HG03378 (cell line): Measurements from ENCODE around the gene KIF26B.
"Not testable (repeated sequence)": the region's sequence is repeated elsewhere in the genome, so short reads cannot be mapped to it uniquely, and the experiment has no call there.

Experiments
- ATAC-seq: cut with Tn5 transposase; IDR thresholded peaks from one replicate; pipeline ENCODE4 v1.9.1; 2021; ENCODE audit warnings: mild to moderate bottlenecking, moderate library complexity; ENCODE audit not compliant: unreplicated experiment

Gene KIF26B

DNA sequence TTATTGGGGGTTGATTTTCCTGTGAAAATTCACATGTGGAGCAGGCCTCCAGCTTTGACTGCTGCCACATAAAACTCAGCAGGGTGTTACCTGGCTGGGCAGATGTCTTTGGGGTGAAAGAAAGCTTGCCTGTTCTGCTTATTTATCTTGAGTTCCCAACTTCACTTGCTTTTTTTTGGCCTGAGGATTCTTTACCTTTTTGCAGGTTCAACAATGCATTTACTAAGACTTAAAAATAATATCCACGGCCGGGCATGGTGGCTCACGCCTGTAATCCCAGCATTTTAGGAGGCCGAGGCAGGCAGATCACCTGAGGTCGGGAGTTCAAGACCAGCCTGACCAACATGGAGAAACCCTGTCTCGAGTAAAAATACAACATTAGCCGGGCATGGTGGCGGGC lies 509.1 kb downstream of the KIF26B start:
- no peak for ATAC-seq

- no peak for ATAC-seq
These were observed 511.6 kb downstream of the KIF26B start for GRCh38 chr1:245666412-245666811.

GRCh38 chr1:245671349-245671748 lies 516.6 kb downstream of the KIF26B start:
- ATAC-seq: no peak

- ATAC-seq: no peak
These were observed 517.4 kb downstream of the KIF26B start for GRCh38 chr1:245671966-245672767.

DNA sequence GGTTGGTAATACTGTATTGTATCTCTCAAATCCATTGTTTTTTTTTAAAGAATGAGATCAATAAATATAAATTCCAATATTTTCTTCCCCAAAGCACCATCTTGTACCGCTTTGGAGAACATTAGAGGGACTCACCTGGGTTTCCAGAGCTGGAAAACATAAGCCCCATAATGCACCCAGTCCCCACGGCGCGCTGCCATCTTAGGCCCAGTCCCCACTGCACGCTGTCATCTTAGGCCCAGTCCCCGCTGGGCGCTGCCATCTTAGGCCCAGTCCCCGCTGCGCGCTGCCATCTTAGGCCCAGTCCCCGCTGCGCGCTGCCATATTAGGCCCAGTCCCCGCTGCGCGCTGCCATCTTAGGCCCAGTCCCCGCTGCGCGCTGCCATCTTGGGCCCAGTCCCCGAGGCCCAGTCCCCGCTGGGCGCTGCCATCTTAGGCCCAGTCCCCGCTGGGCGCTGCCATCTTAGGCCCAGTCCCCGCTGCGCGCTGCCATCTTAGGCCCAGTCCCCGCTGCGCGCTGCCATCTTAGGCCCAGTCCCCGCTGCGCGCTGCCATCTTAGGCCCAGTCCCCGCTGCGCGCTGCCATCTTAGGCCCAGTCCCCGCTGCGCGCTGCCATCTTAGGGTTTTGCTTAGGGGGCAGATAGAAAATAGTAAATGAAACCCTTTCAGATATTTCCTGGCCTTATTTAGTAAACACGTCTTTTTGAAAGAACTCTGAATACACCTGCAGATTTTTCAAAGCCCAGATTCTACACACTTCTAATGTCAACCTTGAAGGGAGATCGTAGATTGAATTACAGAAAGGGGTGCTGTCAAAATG lies 518.3 kb downstream of the KIF26B start:
- ATAC-seq: not testable (repeated sequence)

GRCh38 chr1:245673881-245674414 lies 519.2 kb downstream of the KIF26B start:
- peak; percentile 82 for ATAC-seq

GRCh38 chr1:245677461-245678240 lies 522.9 kb downstream of the KIF26B start:
- no peak for ATAC-seq

DNA sequence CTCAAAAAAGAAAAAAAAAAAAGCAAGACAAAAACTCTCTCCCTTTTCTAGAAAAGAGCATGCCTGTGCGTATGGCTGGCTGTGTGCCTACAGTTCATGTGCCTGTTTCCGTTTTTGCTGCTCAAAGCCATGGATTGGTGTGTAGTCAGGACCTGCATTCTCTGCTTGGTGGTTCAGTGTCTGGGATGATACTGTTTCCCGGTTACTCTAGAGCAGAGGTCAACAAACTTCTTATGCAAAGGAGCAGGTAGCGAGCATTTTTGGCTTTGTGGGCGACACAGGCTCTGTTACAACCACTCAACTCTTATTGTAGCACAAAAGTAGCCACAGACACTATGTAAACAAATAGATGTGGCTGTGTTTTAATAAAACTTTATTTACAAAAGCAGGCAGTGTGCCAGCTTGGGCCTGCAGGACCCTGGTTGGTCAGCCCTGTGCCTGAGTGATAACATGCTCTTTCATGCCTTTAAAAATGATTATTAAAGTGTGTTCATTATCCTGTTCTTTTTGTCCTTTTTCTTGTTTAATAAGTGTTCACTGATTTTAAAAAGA lies 524.2 kb downstream of the KIF26B start:
- ATAC-seq: no peak

DNA sequence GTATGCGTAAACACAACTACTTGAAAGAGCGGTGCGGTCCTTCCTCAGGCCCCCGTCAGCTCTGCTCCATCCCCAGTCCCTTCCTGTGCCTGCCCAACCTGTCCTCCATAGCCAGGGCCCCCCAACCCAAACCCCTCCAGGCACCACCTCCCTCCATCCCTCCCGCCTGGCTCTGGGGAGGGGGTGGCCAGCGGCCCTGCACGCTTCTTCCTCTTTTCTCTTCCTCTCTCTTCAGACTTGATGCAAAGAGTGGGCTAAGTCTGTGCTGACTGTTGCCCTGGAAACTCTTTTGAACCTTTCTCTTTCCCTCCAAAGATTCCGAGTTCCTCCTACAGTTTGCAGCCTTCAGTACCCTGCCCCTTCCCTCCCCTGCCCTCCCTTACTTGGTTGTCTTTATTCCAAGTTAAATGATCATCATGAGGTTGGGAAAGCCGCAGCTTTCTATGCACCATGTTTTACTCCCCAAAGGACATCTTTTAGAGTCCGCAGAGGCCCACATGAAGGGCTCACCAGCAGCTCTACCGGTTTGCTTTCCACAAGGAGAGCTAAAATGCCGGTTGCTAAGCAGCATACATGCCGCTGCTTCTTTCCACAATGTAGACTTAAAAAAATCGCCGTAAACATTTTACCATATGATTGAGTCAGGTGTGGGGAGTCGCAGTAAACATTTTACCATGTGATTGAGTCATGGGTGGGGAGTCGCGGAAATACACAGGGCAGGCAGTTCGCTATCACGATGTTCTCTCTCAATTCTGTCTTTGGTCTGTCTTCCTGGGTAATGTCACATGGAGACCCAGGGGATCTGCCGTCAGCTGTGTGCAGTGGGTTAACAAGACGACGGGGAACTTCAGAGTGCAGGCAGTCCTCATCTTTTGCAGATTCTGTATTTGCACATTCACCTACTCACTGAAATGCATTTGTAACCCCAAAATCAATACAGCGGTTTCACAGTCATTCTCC lies 525.3 kb downstream of the KIF26B start:
- no peak for ATAC-seq

DNA sequence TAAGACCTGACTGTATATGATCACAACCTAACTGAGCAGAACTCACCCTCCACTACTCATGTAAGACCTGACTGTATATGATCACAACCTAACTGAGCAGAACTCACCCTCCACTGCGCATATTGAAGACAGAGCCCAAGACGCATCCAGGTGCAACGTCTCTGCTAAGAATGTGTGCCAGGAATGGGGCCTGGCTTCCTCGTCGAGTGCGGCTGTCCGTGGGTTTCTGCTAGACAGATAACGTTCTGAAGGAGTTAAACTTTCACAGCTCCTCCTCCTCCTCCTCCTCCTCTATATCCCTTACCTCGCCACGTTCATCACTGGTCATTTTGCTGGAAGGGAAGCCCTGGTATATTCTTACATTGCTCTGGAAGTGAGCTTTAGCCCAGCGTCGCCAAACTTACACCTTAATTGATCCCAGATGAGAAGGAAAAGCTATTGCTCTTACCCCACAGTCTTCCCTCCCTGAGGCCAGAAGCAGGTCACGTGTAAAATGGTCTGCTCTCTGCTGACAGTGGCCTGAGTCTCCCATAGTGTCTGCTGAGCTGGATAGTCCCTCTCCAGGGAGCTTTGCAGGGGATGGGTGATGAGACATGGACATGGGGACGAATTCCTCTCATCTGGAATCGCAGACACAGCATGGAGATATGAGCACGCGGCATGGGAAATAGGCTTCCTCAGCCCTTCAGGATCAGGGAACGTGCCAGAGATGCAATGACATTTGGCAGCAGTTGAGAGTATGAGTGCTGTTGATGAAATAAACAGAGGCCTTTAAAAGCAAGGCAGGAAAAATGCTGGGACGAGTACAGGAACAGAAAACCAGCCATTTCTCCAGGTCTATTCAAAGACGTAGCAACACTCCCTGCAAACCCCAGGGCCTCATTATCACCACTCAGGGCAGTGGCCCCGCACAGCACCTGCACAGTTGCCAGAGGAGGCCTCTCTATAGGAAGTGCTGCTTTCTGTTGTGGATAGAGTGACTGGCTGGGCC lies 528.1 kb downstream of the KIF26B start:
- no peak for ATAC-seq

- ATAC-seq: no peak
These were observed 528.9 kb downstream of the KIF26B start for GRCh38 chr1:245683676-245684075.

GRCh38 chr1:245684166-245684565 lies 529.4 kb downstream of the KIF26B start:
- no peak for ATAC-seq

DNA sequence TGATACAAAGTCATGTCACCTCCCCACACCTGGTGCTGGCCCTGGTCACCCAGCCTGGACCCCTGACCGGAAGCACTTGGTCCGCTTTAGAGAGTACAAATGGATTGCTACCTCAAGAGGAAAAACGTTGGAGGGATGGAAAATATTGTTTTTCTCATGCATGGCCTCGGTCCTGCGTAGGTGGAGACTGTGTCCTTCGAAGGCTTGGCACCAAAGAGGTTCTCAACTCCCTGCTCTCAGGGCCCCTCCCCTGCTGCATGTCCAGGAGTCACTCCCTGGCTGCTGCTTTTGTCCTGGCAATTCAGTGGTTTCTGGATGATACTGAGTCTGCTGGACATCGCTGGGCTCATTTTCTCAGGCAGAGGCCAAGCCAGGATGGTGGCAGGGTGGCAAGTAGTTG lies 529.8 kb downstream of the KIF26B start:
- no peak for ATAC-seq

GRCh38 chr1:245685111-245685810 lies 530.5 kb downstream of the KIF26B start:
- ATAC-seq: no peak

GRCh38 chr1:245686006-245686405 lies 531.2 kb downstream of the KIF26B start:
- ATAC-seq: no peak

DNA sequence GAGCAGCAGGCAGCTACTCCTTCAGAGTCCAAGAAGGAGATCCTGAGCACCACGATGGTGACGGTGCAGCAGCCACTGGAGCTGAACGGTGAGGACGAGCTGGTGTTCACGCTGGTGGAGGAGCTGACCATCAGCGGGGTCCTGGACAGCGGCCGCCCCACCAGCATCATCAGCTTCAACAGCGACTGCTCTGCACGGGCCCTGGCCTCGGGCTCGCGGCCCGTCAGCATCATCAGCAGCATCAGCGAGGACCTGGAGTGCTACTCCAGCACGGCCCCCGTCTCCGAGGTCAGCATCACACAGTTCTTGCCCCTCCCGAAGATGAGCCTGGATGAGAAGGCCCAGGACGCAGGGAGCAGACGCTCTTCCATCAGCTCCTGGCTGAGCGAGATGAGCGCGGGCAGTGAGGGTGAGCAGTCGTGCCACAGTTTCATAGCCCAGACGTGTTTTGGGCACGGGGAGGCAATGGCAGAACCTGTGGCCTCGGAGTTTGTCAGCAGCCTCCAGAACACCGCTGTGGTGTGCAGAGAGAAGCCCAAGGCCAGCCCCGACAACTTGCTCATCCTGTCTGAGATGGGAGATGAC lies 531.8 kb downstream of the KIF26B start:
- ATAC-seq: no peak

GRCh38 chr1:245687152-245687635 lies 532.4 kb downstream of the KIF26B start:
- ATAC-seq: no peak
